Measurements from ENCODE around the gene MYRIP. TPM values are rescaled to one million over a fixed set of nuclear protein-coding genes. Genes with fewer than 3 reads are reported as not detected.

The MYRIP gene
- total and polyA plus RNA-seq, 10 donors, result 1.5 to 35.2 (median 16.2) TPM

DNA sequence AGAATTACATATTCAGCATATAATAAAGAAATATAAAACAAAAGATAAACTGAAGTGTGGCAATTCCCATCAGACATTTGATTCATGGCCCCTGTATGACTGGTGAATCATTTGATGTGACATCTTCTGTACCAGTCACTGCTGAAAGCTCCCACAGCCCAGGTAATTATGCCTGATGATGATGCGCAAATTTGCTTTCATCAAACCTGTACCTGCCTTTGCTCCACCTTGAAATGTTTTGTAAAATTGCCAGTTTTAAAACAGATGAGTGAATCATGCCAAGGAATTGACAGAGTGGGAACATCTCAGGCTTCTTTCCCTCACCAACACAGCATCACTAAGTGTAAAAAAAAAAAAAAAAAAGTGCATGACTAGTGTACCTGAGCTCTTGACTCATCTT lies 433.6 kb downstream of the MYRIP start:
- Histone ChIP-seq H3K27ac (no peak overlapping the region), H3K4me1 (no peaks in the 10 kb centered on the region), H3K27me3 (replicated peaks in 1 of 7) (no peaks in the 10 kb centered on the region), H3K36me3 (peaks cover 0 to 17% (median 0%) of the 10 kb centered on the region in 6 donors), H3K4me3 (no peak overlapping the region), H3K9me3 (no peaks in the 10 kb centered on the region)
- no peak for DNase-seq
- TF ChIP-seq POLR2AphosphoS5 (IDR thresholded peaks at IDR 0.05) (no peak), POLR2A (IDR thresholded peaks at IDR 0.05) (no peak)
- TF ChIP-seq, protein P1, sequence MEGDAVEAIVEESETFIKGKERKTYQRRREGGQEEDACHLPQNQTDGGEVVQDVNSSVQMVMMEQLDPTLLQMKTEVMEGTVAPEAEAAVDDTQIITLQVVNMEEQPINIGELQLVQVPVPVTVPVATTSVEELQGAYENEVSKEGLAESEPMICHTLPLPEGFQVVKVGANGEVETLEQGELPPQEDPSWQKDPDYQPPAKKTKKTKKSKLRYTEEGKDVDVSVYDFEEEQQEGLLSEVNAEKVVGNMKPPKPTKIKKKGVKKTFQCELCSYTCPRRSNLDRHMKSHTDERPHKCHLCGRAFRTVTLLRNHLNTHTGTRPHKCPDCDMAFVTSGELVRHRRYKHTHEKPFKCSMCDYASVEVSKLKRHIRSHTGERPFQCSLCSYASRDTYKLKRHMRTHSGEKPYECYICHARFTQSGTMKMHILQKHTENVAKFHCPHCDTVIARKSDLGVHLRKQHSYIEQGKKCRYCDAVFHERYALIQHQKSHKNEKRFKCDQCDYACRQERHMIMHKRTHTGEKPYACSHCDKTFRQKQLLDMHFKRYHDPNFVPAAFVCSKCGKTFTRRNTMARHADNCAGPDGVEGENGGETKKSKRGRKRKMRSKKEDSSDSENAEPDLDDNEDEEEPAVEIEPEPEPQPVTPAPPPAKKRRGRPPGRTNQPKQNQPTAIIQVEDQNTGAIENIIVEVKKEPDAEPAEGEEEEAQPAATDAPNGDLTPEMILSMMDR (IDR thresholded peaks at IDR 0.05 in 8 of 11, conservative IDR thresholded peaks at IDR 0.05 in 3 of 11), result no peak
- intact Hi-C loops (cut with DNase I; ENCODE audit: low total_unique reads), result no loop called here
- WGBS, 5 donors, result 0 to 97% (median 47%) methylated on average over 1 of the region's 1 CpG

DNA sequence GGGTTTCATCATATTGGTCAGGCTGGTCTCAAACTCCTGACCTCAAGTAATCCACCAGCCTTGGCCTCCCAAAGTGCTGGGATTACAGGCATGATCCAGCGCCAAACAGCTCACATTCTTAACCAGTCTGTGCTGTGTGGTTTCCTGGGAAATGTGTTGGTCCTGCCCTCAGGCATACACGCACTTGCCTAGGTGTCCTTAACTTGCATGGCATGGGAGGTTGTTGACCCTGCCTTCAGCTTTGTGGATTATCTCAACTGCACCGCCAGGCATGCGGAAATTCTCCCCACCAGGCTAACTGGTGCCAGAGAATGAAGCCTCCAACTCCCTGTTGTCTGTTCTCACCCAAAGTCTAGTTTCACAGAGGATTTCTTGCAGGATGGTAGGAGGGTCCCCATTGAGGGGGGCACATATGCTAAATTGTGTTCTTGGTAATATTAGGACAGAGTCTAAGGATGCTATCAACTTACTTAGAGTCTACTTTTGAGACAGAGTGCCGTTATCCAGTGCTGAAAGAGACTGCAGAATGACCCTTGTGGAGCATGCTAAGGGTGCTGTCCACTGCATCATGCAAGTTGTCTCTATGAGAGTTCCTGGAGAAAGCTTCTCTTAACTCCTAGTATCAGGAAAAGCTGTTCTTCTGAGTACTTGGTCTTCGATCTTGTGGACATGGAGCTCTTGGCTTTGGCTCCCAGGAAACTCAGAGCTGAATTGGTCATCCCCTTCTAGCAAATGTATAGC lies 438.5 kb downstream of the MYRIP start:
- no peak overlapping the region for H3K4me3 ChIP-seq
- DNase-seq, result no peak
- intact Hi-C loops (cut with DNase I; ENCODE audit: low total_unique reads), result no loop called here
- no peaks in the 10 kb centered on the region for H3K4me1 ChIP-seq
- no peak overlapping the region for H3K27ac ChIP-seq
- peaks cover 0 to 24% (median 0%) of the 10 kb centered on the region in 6 donors for H3K36me3 ChIP-seq
- no peaks in the 10 kb centered on the region for H3K9me3 ChIP-seq
- TF ChIP-seq, protein P1 (IDR thresholded peaks at IDR 0.05 in 8 of 11, conservative IDR thresholded peaks at IDR 0.05 in 3 of 11), result no peak
- TF ChIP-seq POLR2A (IDR thresholded peaks at IDR 0.05) (no peak), POLR2AphosphoS5 (IDR thresholded peaks at IDR 0.05) (no peak)
- WGBS, 5 donors, result 93 to 98% (median 94%) methylated on average over 6 of the region's 6 CpGs
- no peaks in the 10 kb centered on the region for H3K27me3 ChIP-seq (replicated peaks in 1 of 7)

DNA sequence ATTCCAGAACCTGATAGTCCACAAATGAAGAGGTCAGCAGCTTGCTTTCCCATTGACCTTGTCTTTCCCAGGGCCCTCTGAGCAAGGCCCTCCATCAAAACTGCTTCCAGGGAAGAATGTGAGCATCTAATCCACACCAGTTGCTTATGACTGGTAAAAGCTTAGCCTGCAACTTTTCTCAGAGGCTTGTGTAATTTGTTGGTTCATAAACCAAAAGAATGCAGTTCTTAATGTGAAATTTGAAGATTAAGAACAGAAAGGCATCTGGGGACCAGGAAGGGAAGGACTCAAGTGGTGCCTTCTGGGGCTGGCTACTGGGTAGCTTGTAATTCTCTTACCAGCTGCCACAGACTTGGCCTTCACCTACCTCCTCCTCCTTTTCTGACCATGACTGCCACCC lies 439.2 kb downstream of the MYRIP start:
- intact Hi-C loops (cut with DNase I; ENCODE audit: low total_unique reads), result no loop called here
- Histone ChIP-seq H3K27me3 (replicated peaks in 1 of 7) (no peaks in the 10 kb centered on the region), H3K4me3 (no peak overlapping the region), H3K4me1 (no peaks in the 10 kb centered on the region), H3K36me3 (peaks cover 0 to 24% (median 0%) of the 10 kb centered on the region in 6 donors), H3K27ac (no peak overlapping the region), H3K9me3 (no peaks in the 10 kb centered on the region)
- TF ChIP-seq, protein P1 (IDR thresholded peaks at IDR 0.05 in 8 of 11, conservative IDR thresholded peaks at IDR 0.05 in 3 of 11), result no peak
- TF ChIP-seq POLR2A (IDR thresholded peaks at IDR 0.05) (no peak), POLR2AphosphoS5 (IDR thresholded peaks at IDR 0.05) (no peak)
- DNase-seq, result no peak

DNA sequence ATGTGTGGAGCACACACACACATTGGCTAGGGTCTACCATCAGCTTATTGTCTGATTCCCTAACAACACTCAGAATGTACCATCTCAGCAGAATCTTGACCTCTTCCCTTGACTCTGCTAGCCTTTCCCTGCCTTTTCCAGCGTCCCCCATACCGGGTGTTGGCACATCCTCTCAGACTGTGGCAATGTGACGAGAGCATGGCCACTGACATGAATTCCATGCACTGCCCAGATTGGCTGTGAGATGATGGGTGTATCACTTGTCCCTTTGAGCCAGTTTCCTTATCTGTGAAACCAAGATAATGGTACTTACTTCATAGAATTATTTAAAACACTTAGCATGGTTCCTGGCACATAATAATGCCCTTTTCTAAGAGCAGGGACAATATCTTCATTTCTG lies 439.8 kb downstream of the MYRIP start:
- Histone ChIP-seq H3K4me3 (no peak overlapping the region), H3K9me3 (no peaks in the 10 kb centered on the region), H3K4me1 (no peaks in the 10 kb centered on the region), H3K36me3 (peaks cover 0 to 23% (median 0%) of the 10 kb centered on the region in 6 donors), H3K27ac (no peak overlapping the region), H3K27me3 (replicated peaks in 1 of 7) (no peaks in the 10 kb centered on the region)
- no peak for DNase-seq
- 77 to 87% (median 81%) methylated on average over 3 of the region's 3 CpGs for WGBS, 5 donors
- intact Hi-C loops (cut with DNase I; ENCODE audit: low total_unique reads), result no loop called here
- TF ChIP-seq, protein P1 (IDR thresholded peaks at IDR 0.05 in 8 of 11, conservative IDR thresholded peaks at IDR 0.05 in 3 of 11), result no peak
- TF ChIP-seq POLR2AphosphoS5 (IDR thresholded peaks at IDR 0.05), result no peak
- no peak for TF ChIP-seq POLR2A (IDR thresholded peaks at IDR 0.05)
